IPS-18c (cell line): Measurements from ENCODE around the gene SECISBP2.
A peak's percentile ranks its signal among the peaks of the same experiment; 100 is the strongest.

ENCODE experiments used
- H3K4me3 ChIP-seq: 2 replicates; pipeline ENCODE4 v1.7.0; 2013; ENCODE audit warnings: low read depth, mild to moderate bottlenecking, low read length, moderate library complexity; ENCODE audit not compliant: insufficient read depth
- H3K9me3 ChIP-seq: one replicate; pipeline ENCODE4 v1.6.1; 2013; ENCODE audit warnings: mild to moderate bottlenecking, low read length, moderate library complexity; ENCODE audit not compliant: control insufficient read depth, insufficient read depth

The SECISBP2 gene

DNA sequence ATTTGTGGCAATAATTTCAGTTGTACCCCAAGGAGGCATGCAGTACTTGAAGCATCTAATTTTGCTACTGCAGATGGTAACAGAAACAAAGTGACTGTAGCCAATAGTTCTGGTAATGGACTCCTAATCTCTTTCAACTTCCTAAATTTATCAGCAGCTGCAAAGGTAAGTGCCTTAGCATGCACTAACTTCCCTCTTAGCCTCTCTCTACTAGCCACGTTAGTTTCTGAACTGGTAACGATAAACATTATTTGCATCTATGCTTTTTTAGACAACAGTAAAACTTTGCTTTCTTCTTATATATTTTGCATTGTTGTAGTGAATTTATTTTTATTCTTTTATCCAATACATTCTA is 13.5 kb upstream of the SECISBP2 start:
- Histone ChIP-seq H3K4me3 (no peak overlapping the region), H3K9me3 (peaks cover 2% of the 10 kb centered on the region)

DNA sequence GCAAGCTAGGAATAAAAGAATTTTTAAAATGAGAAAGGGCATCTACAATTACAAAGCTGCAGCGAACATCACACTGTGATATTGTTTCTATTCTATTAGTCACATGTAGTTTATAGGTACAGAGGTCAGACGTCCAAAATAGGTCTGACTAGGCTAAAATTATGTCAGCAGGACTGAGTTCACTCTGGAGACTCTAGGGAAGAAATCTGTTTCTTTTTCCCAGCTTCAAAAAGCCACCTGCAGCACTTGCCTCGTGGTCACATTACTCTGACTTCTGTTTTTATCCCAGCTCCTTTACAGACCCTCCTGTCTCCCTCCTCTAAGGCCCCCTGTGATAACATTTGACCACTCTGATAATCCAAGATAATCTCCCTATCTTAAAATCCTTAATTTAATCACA is 12.4 kb upstream of the SECISBP2 start:
- peaks cover 2% of the 10 kb centered on the region for H3K9me3 ChIP-seq
- no peak overlapping the region for H3K4me3 ChIP-seq

DNA sequence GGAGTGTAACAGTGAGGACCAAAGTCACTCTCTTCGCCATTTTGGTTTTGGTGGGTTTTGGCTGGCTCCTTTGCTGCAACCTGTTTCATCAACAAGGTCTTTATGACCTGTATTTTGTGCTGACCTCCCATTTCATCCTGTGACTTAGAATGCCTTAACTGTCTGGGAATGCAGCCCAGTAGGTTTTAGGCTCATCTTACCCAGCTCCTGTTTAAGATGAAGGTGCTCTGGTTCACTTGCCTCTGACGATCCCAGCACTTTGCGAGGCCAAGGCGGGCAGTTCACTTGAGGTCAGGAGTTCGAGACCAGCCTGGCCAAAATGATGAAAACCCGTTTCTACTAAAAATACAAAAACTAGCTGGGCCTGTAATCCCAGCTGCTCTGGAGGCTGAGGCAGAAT is 9.1 kb upstream of the SECISBP2 start:
- Histone ChIP-seq H3K9me3 (peaks cover 2% of the 10 kb centered on the region), H3K4me3 (no peak overlapping the region)

GRCh38 chr9:89309608-89310474 is 8.5 kb upstream of the SECISBP2 start:
- peak overlapping the region; percentile 73 for H3K4me3 ChIP-seq

DNA sequence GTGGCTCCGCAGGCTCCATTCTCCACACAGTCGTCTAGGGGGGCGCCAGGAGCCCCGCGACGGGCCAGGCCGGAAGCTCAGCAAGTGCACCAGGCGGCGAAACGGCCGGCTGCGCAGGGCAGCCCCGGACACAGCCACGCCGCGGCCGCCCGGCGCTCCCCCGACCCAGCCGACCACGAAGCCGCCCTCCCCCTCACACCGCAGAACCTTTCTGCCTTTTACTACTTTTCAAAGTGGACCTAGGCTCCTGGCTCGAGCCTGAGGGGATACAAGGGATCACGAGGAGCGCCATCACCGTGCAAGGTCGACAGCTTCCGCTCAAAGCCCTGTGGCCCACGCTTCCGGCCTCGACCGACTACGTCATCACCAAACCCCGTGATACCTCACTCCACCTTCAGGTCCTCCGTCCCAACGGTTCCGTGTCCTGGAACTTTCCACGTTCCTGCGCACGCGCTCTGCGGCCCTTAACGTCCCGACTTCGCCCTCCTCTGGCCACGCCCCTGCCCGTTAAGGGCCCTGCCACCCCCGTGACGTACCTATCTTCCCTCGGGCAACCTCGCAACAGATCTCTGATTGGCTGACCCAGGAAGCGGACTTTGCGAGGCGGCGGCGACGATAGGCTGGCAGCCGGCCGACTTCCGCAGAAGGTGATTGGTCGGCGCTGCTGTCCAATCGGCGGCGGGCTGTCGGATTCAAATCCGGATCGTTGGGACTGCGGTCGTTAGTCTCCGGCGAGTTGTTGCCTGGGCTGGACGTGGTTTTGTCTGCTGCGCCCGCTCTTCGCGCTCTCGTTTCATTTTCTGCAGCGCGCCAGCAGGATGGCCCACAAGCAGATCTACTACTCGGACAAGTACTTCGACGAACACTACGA is 7.6 kb upstream of the SECISBP2 start, which contains the start of gene CKS2:
CKS2 (plus strand) TSS at position 721 of the 871 bp plus-strand sequence; CDS start at position 819, 98 bp downstream.
- Histone ChIP-seq H3K4me3 (peak within 1 kb of the TSS; percentile 85), H3K9me3 (peaks cover 2% of the 10 kb centered on the region)

More at GRCh38 chr9:89309608-89310474, 8.5 kb upstream of the SECISBP2 start:
- peaks cover 2% of the 10 kb centered on the region for H3K9me3 ChIP-seq

GRCh38 chr9:89311346-89312221 is 6.7 kb upstream of the SECISBP2 start:
- Histone ChIP-seq H3K4me3 (peak overlapping the region; percentile 85), H3K9me3 (no peaks in the 10 kb centered on the region)

GRCh38 chr9:89312222-89312571 is 6.1 kb upstream of the SECISBP2 start:
- peak overlapping the region; percentile 85 for H3K4me3 ChIP-seq
- H3K9me3 ChIP-seq, result no peaks in the 10 kb centered on the region

DNA sequence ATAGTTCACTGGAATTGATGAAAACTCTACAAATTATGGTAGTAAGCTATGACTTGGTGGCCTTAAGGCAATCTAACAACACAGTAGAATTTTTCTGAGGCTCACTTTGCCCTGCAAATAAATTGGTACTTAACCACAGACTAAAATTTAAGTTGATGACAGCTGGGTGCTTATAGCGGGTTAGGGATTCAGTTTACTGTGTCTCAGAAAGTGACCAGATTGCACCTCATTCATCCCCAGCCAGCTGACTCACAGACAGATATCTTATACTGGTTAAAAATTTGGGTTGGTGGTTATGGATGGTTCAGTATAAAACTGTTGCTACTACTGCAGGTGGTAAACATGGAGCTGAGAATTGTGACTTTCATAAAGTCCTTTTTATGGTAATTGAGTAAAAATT is 4.5 kb upstream of the SECISBP2 start:
- H3K9me3 ChIP-seq, result no peaks in the 10 kb centered on the region
- H3K4me3 ChIP-seq, result no peak overlapping the region

- H3K9me3 ChIP-seq, result no peaks in the 10 kb centered on the region
- no peak overlapping the region for H3K4me3 ChIP-seq
Measured at GRCh38 chr9:89314955-89315354, 3.3 kb upstream of the SECISBP2 start.

DNA sequence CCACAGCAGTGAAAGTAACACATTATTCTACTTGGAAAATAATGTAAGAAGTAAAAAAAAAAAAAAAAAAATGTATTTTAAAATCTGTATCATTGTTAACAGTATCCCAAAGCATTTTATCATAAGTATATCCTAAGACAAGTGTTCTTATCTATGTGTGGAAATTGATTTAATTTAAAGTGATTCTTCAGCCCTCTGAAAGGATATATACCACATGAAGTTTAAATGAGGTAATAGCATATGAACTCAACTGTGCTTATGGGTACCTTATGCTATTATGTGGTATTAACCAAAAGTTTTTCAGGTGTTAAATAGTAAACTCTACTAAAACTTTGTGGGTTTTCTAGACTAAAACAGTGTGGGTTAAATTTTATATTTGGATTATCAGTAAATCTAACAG is 2.8 kb upstream of the SECISBP2 start:
- Histone ChIP-seq H3K4me3 (no peak overlapping the region), H3K9me3 (no peaks in the 10 kb centered on the region)

DNA sequence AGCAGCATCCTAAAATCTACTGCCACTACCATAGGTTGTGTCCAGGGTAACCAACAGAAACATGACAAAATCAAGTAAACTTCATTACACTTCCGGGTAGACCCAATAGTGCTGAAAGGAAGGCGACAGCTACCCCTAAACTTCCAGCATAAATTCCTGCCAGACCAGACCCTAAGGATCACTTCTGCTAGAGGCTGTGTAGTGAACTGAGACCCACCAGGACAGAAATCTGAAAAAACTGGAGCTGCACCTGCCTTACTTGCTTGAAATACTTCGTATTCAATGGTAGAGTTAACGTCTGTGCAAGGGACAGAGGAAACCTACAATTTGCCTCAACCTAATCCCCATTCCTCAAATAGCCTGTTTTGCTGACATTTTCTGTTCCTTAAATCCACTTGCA is 1.0 kb upstream of the SECISBP2 start:
- Histone ChIP-seq H3K4me3 (no peak overlapping the region), H3K9me3 (no peaks in the 10 kb centered on the region)

GRCh38 chr9:89319015-89319905 is 960 bp downstream of the SECISBP2 start:
- Histone ChIP-seq H3K9me3 (no peaks in the 10 kb centered on the region), H3K4me3 (peak overlapping the region; percentile 85)

GRCh38 chr9:89323390-89323789 is 5.1 kb downstream of the SECISBP2 start:
- H3K4me3 ChIP-seq, result no peak overlapping the region
- H3K9me3 ChIP-seq, result no peaks in the 10 kb centered on the region

DNA sequence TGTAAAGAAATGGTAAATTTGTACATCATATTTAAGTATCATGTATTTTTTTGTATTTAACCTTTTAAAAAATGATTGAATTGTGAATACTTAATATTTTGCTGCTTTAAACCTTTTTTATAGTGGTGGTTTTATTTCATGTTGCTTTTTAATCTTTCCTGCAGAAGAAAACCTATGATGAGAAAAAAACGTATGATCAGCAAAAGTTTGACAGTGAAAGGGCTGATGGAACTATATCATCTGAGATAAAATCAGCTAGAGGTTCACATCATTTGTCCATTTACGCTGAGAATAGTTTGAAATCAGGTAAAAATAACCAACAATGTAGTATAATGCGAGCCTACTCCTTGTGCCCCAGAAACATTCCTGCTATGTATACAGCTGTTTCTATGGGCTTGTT is 7.4 kb downstream of the SECISBP2 start:
- no peaks in the 10 kb centered on the region for H3K9me3 ChIP-seq
- H3K4me3 ChIP-seq, result no peak overlapping the region

DNA sequence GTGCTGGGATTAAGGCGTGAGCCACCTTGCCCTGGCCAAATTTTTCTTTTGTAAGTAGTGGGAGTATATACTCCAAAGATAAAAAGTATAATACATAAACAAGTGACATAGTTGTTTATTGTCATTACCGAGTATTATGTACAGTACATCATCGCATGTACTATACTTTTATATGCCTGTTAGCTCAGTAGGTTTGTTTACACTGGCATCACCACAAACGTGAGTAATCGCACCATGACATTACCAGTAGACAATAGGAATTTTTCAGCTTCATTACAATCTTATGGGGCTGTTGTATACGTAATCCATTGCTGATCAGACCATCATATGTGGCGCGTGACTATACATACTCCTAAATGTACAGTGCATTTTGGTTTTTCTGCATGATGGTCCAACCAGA is 9.8 kb downstream of the SECISBP2 start:
- no peak overlapping the region for H3K4me3 ChIP-seq
- no peaks in the 10 kb centered on the region for H3K9me3 ChIP-seq

DNA sequence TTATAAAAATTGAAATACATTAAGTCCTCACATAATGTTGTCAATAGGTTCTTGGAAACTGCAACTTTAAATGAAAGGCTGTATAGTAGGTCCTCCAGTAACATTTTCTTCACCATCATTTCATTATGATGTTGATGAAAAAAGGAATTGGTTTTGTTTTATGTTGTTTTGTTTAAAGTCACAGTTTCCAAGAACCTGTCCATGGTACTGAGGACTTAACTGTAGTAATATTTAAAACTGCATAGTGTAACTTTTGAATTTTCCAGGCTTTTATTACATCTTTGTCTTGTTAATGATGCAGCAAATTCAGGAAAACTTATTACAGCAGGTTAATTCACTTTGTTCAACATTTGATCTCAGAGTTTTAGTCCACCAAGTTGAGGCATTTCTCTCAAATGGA is 11.6 kb downstream of the SECISBP2 start:
- Histone ChIP-seq H3K9me3 (no peaks in the 10 kb centered on the region), H3K4me3 (no peak overlapping the region)
